GM21723 (cell line): Measurements from ENCODE around the gene CCDC190.
"Not testable (repeated sequence)": the region's sequence is repeated elsewhere in the genome, so short reads cannot be mapped to it uniquely, and the experiment has no call there.

Source experiments
- ATAC-seq: cut with Tn5 transposase; IDR thresholded peaks from one replicate; pipeline ENCODE4 v1.9.1; 2021; ENCODE audit warnings: mild to moderate bottlenecking, moderate library complexity; ENCODE audit not compliant: unreplicated experiment

The CCDC190 gene

DNA sequence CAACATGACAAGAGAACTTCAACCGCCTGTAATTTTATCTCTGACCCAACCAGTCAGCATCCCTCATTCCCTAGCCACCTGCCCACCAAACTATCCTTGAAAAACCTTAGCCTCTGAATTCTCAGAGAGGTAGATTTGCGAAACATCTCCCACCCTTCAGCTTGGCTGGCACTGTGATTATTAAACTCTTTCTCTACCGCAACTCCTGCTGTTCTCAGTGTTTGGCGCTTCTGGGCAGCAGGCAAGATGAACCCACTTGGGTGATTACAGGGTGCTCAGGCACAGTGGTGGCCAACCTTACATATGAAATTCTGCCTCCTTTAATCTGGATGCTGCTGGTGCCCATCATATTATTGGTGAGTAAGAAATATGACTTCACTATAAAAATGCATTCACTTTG, 22.1 kb downstream of the CCDC190 start:
- ATAC-seq: no peak

DNA sequence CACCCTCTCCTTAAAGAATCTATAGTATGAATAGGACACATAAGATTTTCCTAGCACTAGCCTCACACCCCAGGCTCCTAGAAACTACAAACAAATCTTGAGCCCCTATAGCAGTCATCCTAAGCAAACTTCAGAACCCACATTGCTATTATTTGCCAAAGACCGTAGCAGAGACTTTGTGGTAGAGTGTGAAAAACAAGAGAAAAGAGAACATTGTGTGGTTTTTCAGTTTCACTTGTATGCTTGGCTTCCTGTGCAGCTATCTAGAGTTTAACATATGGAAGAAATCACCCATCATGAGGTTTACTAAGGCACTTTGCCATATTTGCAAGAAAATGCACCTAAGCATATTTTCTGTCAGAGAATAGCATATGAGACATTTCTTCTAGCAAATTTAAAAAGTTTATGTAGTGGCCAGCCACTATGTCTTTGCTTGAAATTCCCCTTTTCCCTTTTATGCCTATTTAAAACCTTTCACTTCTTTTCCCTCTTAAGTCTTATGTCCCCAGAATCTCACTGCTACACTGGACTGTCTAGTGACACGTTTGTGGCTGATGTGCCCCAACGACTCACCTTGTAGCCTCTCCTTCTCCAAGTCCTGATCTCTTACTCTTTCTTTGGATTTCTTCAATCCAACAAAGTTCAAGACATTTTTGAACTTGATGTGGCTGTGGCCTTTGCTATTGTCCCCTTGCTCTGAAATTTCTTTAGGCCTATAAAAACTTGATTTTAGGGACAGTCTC, 25.6 kb downstream of the CCDC190 start:
- ATAC-seq: peak; percentile 92

DNA sequence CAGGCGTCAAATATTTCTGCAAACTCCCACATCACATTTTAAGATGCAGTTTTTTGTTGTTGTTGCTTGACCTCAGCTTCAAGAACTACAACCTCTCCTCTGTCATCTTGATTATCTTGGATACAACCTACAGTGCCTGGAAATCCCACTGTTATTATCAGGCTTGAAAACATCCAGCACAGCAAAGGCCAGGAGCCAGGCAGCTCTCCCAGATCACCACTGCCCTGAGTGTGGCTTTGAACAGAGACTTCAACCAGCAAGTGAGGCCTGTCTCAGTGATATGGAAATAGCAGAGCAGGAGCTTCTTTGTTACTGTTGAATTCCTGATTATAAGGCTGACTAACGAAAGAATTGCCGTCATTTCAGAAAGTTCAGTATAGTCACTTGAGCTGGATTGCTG, 28.5 kb downstream of the CCDC190 start:
- no peak for ATAC-seq

DNA sequence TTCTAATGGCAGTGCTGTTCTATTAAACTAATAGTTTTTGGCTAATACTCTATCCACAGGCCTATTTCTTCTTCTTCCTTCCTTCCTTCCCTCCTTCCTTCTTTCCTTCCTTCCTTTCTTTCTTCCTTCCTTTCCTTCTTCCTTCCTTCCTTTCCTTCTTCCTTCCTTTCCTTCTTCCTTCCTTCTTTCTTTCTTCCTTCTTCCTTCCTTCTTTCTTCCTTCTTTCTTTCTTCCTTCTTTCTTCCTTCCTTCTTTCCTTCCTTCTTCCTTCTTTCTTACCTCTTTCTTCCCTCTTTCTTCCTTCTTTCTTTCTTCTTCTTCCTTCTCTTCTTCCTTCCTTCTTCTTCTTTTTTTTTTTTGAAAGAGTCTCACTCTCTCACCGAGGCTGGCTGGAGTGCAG, 31.7 kb downstream of the CCDC190 start:
- ATAC-seq: no peak

DNA sequence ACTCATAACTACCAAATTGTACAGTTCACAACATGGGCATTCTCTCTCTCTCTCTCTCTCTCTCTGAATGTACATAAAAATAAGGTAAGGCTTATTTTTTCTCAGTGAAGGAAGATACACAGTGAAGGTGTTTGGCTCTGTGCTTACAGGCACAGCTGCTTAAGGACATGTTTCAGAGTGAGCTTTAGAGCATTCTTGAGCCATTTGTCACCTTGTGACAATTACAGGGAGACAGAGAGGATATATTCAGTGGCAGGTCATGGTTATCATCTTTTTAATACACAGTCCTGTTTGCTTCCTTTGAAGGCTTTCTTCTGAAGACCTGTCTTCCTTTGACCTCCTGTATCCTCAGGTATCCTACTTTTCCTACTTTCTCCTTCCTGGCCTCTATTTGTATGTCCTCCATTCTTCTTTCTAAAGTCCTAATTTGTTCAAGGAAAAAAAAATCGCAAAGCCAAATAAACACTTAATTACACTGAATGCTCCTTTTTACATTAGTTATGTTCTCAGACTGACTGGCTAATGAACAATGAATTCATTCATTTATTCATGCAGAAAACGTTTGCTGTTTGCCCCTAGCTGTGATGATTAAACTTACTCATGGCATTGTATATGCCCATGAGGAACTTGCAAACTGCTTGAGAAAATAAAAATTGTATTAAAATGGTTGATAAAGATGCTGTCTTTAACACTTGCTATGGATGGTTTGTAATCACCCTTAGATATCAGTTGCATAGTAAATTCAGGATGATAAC, 37.0 kb downstream of the CCDC190 start:
- no peak for ATAC-seq

DNA sequence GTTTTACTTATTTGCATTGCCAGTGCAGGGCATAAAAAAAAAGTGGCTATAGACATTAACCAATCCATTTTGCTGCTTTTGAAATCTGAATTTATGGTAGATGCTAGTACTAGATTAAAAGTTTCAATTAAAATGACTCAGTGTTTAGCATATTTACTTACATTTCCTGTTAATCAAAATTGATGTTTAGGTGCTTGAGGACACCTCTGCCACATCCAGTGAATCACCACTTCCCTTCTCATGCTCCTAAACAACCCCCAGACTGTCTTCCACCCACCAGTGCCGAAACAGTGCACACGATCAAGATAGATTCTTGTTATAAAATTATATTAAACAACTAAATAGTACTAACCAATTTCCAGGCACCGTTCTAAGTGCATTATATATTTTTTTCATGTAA, 37.7 kb downstream of the CCDC190 start:
- ATAC-seq: no peak

DNA sequence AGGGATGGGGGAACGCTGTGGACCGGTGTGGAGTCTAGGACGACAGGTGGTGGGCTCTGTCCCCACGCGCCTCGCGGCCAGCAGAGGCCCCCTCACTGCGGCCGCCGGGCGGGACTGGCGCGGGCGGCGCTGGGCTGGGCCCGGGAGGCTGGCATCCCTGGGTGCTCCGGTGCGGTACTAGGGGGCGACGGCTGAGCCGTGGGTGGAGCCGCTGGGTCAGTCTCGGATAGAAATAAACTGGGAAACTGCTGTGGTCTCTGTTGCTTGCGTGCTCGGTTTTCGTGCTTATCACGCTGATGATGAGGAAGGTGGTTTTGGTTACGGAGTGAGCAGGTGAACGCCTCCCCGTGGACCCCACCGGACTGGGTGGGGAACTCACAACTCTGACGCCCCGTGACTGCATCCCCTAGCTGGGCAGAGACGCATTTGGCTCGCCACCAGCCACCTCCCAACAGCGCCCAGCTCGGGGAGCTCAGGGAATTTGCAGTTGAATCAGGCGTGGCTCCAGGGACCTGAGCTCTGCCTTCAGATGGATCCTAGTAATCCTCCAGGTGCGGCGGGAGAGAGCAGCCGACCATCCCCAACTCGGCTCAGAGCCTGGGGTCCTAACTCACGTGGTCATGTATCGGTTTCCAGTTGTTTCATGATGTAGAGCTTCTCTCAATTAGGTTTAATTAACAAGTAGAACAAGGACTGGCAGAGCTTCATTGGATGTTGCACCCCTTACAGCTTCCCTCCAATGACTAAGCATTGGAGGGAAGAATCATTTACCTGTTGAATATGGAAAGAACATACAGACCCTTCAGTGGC, 38.4 kb downstream of the CCDC190 start:
- ATAC-seq: no peak

DNA sequence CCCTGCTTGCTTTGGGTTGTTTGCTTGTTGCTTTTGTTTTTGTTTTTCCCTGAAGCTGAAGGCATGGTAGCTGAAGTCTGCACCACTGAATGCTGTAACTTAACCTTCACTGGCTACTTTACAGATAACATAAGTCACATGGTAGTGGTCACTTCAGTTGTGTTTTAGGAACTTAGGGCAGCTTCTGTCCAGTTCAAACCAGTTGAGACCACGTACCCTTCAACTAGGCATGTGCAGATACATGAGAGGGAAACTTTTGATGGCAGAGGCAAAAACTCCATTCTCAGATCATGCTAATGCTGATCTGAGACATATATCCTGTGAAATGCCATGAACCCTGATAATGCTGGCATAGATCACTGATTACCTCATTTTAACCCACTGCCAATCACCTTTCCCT, 42.3 kb downstream of the CCDC190 start:
- ATAC-seq: not testable (repeated sequence)

DNA sequence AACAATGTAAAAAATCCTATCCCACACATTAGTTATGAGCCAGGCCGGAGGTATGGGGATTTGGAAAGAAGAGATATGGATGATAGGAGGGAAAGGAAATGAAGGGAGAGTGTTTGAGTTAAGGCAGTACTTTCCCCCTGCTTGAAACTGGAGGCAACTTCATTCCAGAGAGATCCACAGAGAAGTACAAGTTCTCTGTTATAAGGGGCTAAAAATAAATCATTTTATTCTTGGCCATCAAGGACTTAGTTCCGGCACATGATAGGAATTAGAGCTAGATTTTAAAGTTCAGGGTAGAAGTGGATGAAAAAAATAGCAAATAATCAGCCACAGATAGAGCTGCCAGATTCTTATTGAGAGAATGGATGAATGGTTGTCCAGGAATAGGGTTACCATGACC, 42.8 kb downstream of the CCDC190 start:
- not testable (repeated sequence) for ATAC-seq

DNA sequence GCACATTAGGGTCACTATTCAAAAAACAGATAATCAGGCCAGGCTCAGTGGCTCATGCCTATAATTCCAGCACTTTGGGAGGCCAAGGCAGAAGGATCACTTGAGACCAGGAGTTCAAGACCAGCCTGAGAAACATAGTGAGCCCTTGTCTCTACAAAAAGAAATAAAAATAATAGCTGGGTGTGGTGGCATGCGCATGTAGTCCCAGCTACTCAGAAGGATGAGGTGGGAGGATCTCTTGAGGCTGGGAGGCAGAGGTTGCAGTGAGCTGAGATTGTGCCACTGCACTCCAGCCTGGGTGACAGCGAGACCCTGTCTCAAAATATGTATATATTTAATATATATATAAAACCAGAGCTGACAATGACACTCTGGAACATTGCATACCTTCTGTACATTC, 48.6 kb downstream of the CCDC190 start:
- not testable (repeated sequence) for ATAC-seq

DNA sequence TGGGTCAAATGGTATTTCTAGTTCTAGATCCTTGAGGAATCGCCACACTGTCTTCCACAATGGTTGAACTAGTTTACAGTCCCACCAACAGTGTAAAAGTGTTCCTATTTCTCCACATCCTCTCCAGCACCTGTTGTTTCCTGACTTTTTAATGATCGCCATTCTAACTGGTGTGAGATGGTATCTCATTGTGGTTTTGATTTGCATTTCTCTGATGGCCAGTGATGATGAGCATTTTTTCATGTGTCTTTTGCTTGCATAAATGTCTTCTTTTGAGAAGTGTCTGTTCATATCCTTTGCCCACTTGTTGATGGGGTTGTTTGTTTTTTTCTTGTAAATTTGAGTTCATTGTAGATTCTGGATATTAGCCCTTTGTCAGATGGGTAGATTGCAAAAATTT, 53.5 kb downstream of the CCDC190 start:
- not testable (repeated sequence) for ATAC-seq
